ENCODE measurements around the gene DDX41.
A peak's percentile ranks its signal among the peaks of the same experiment; 100 is the strongest.

The DDX41 gene

DNA sequence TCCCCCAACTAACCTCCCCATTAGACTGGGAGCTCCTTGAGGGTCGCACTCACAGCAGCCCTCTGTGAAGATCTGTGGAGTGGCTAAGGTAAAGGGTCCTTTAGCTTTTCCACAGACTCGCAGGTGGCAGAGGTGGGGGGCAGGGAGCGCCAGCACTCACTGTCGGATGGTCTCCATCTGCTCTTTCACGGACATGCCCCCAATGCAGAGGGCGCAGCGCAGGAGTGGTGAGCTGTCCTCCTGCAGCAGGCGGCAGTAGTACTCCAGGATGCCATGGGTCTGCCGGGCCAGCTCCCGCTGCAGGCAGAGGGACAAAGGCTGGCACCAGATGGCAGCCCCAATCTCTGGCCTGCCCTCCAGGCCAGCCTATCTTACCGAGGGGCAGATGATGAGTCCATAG, 2.2 kb downstream of the DDX41 start:
- peak overlapping the region; percentile 87 for H3K9ac ChIP-seq (ENCODE audit: low read depth, low read length, poor library complexity, severe bottlenecking)
- peak overlapping the region; percentile 85 for H3K4me2 ChIP-seq (ENCODE audit: low read depth, low read length, poor library complexity, severe bottlenecking)

DNA sequence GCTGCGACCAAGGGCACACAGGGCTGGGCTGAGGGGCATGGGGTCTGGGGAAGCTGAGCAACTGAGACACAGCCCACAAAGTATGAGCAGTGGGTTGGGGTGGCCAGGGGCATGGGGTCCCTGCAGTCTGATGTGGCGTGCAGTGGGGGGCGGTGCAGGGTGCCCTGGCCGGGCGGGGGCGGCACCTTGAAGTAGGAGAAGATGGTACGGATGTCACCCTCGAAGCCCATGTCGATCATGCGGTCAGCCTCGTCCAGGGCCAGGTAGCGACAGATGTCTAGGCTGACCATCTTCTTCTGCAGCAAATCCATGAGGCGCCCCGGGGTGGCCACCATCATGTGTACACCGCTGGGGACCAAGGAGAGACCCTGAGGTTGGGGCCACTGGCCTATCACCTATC, 3.3 kb downstream of the DDX41 start:
- no peaks in the 10 kb centered on the region for H3K9me2 ChIP-seq (replicated peaks; ENCODE audit: low read depth, low read length)
- H2AFZ ChIP-seq (ENCODE audit: low read length) = no peak overlapping the region
- TF ChIP-seq EZH2phosphoT487 (IDR thresholded peaks at IDR 0.05; ENCODE audit: borderline replicate concordance) = no peak
- TF ChIP-seq, protein P1, sequence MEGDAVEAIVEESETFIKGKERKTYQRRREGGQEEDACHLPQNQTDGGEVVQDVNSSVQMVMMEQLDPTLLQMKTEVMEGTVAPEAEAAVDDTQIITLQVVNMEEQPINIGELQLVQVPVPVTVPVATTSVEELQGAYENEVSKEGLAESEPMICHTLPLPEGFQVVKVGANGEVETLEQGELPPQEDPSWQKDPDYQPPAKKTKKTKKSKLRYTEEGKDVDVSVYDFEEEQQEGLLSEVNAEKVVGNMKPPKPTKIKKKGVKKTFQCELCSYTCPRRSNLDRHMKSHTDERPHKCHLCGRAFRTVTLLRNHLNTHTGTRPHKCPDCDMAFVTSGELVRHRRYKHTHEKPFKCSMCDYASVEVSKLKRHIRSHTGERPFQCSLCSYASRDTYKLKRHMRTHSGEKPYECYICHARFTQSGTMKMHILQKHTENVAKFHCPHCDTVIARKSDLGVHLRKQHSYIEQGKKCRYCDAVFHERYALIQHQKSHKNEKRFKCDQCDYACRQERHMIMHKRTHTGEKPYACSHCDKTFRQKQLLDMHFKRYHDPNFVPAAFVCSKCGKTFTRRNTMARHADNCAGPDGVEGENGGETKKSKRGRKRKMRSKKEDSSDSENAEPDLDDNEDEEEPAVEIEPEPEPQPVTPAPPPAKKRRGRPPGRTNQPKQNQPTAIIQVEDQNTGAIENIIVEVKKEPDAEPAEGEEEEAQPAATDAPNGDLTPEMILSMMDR (conservative IDR thresholded peaks at IDR 0.05; ENCODE audit: low read length) = no peak
- peaks cover 41% of the 10 kb centered on the region; the same call in 1 of the 2 replicates for H3K79me2 ChIP-seq (ENCODE audit: insufficient read depth, low read length)
- H3K9ac ChIP-seq (ENCODE audit: low read depth, low read length, poor library complexity, severe bottlenecking) = no peak overlapping the region
- H3K4me2 ChIP-seq (ENCODE audit: low read depth, low read length, poor library complexity, severe bottlenecking) = peak overlapping the region; percentile 20
- H3K9me3 ChIP-seq (ENCODE audit: insufficient read depth, low read depth, low read length) = no peaks in the 10 kb centered on the region
- H4K20me1 ChIP-seq (ENCODE audit: insufficient read depth, low read length, poor library complexity, severe bottlenecking) = peaks cover 11% of the 10 kb centered on the region
- H3K4me1 ChIP-seq (ENCODE audit: insufficient read depth, low read length, poor library complexity, severe bottlenecking) = peaks cover 10% of the 10 kb centered on the region
- H3K36me3 ChIP-seq (ENCODE audit: insufficient read depth, low read length) = no peaks in the 10 kb centered on the region; the same call in 1 of the 2 replicates
- H3K4me3 ChIP-seq (ENCODE audit: low read length, poor library complexity, severe bottlenecking) = no peak overlapping the region
- no peaks in the 10 kb centered on the region for H3F3A ChIP-seq (ENCODE audit: low read depth)
- H3K27me3 ChIP-seq (ENCODE audit: insufficient read depth, low read length, poor library complexity, severe bottlenecking) = no peaks in the 10 kb centered on the region

More for the DNA sequence above, 2.2 kb downstream of the DDX41 start:
- peaks cover 9% of the 10 kb centered on the region for H3K4me1 ChIP-seq (ENCODE audit: insufficient read depth, low read length, poor library complexity, severe bottlenecking)
- H3K4me3 ChIP-seq (ENCODE audit: low read length, poor library complexity, severe bottlenecking) = peak overlapping the region; percentile 91
- no peaks in the 10 kb centered on the region for H3K27me3 ChIP-seq (ENCODE audit: insufficient read depth, low read length, poor library complexity, severe bottlenecking)
- TF ChIP-seq, protein P1 (conservative IDR thresholded peaks at IDR 0.05; ENCODE audit: low read length) = no peak
- TF ChIP-seq EZH2phosphoT487 (IDR thresholded peaks at IDR 0.05; ENCODE audit: borderline replicate concordance) = no peak
- H2AFZ ChIP-seq (ENCODE audit: low read length) = no peak overlapping the region
- no peaks in the 10 kb centered on the region for H3K9me3 ChIP-seq (ENCODE audit: insufficient read depth, low read depth, low read length)
- peaks cover 44% of the 10 kb centered on the region; the same call in 1 of the 2 replicates for H3K79me2 ChIP-seq (ENCODE audit: insufficient read depth, low read length)
- H3K9me2 ChIP-seq (replicated peaks; ENCODE audit: low read depth, low read length) = no peaks in the 10 kb centered on the region
- H3F3A ChIP-seq (ENCODE audit: low read depth) = no peaks in the 10 kb centered on the region
- no peaks in the 10 kb centered on the region; the same call in 1 of the 2 replicates for H3K36me3 ChIP-seq (ENCODE audit: insufficient read depth, low read length)
- peaks cover 11% of the 10 kb centered on the region for H4K20me1 ChIP-seq (ENCODE audit: insufficient read depth, low read length, poor library complexity, severe bottlenecking)

DNA sequence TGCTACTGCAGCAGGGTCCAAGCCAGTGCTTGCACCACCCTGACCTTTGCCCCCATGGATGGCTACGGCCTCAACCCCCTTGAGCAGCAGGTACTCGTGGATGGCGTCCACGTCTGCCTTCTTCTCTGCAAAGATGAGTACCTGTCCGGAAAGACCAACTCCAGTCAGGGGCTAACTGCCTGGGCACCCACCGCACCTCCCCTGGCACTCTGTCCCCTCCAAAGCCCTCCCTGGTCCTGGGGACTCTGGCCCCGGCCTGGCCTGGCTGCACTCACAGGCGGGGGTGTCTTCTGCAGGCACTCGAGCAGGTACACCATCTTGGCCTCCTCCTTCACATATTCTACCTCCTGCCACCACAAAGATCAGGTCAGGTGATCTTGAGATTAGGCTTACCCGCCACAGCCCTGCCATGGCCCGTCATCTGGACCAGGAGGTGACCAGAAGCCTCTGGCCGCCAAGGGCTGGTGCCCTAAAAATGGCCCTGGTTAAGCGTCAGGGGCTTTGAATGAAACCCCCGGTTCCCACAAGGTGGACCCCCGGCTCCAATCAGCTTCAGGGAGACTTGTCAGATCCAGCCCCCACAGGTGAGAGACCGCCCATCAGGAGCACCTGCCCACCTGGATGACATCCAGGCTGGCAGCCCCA, 3.9 kb downstream of the DDX41 start:
- H3K4me1 ChIP-seq (ENCODE audit: insufficient read depth, low read length, poor library complexity, severe bottlenecking) = peaks cover 13% of the 10 kb centered on the region
- H3K9me3 ChIP-seq (ENCODE audit: insufficient read depth, low read depth, low read length) = no peaks in the 10 kb centered on the region
- no peak overlapping the region for H3K9ac ChIP-seq (ENCODE audit: low read depth, low read length, poor library complexity, severe bottlenecking)
- no peak for TF ChIP-seq EZH2phosphoT487 (IDR thresholded peaks at IDR 0.05; ENCODE audit: borderline replicate concordance)
- TF ChIP-seq, protein P1 (conservative IDR thresholded peaks at IDR 0.05; ENCODE audit: low read length) = no peak
- no peaks in the 10 kb centered on the region for H3K27me3 ChIP-seq (ENCODE audit: insufficient read depth, low read length, poor library complexity, severe bottlenecking)
- H3K79me2 ChIP-seq (ENCODE audit: insufficient read depth, low read length) = peaks cover 41% of the 10 kb centered on the region; the same call in 1 of the 2 replicates
- H3K4me3 ChIP-seq (ENCODE audit: low read length, poor library complexity, severe bottlenecking) = no peak overlapping the region
- no peak overlapping the region for H3K4me2 ChIP-seq (ENCODE audit: low read depth, low read length, poor library complexity, severe bottlenecking)
- H3K36me3 ChIP-seq (ENCODE audit: insufficient read depth, low read length) = no peaks in the 10 kb centered on the region; the same call in 1 of the 2 replicates
- H2AFZ ChIP-seq (ENCODE audit: low read length) = no peak overlapping the region
- no peaks in the 10 kb centered on the region for H3K9me2 ChIP-seq (replicated peaks; ENCODE audit: low read depth, low read length)
- H3F3A ChIP-seq (ENCODE audit: low read depth) = no peaks in the 10 kb centered on the region
- H4K20me1 ChIP-seq (ENCODE audit: insufficient read depth, low read length, poor library complexity, severe bottlenecking) = peaks cover 11% of the 10 kb centered on the region
